Astrocyte of the cerebellum (primary cell): Measurements from ENCODE around the gene FOXP1.
"Not testable (repeated sequence)": the region's sequence is repeated elsewhere in the genome, so short reads cannot be mapped to it uniquely, and the experiment has no call there.

ENCODE experiments used
- DNase-seq: peaks from one replicate; pipeline ENCODE4 v3.0.0-alpha.2; 2011; ENCODE audit warnings: low read depth
- H3K4me3 ChIP-seq: 2 replicates; pipeline ENCODE4 v1.5.1; 2011; ENCODE audit warnings: mild to moderate bottlenecking, low read depth, low read length, moderate library complexity
- CTCF ChIP-seq: IDR thresholded peaks from 2 replicates; pipeline ENCODE4 v1.5.1; 2012; ENCODE audit warnings: low read length, low read depth, moderate library complexity, mild to moderate bottlenecking; ENCODE audit errors: missing control alignments
- in situ Hi-C: cut with HindIII; loops from 2 replicates; pipeline ENCODE4 v1.10.0; 2017; ENCODE audit warnings: low sequenced_read_pairs

Gene FOXP1

GRCh38 chr3:71438904-71439303 is 144.6 kb downstream of the FOXP1 start:
- in situ Hi-C loops: no loop called here
- TF ChIP-seq CTCF: no peak
- H3K4me3 ChIP-seq: no peak overlapping the region
- DNase-seq: no peak

GRCh38 chr3:71438071-71438685 is 145.3 kb downstream of the FOXP1 start:
- no peak for DNase-seq

GRCh38 chr3:71436337-71436736 is 147.2 kb downstream of the FOXP1 start:
- TF ChIP-seq CTCF: no peak
- DNase-seq: no peak
- no peak overlapping the region for H3K4me3 ChIP-seq
- in situ Hi-C loops: no loop called here

More at GRCh38 chr3:71438071-71438685, 145.3 kb downstream of the FOXP1 start:
- no peak for TF ChIP-seq CTCF
- no peak overlapping the region for H3K4me3 ChIP-seq
- in situ Hi-C loops: no loop called here

GRCh38 chr3:71435836-71436235 is 147.7 kb downstream of the FOXP1 start:
- DNase-seq, H3K4me3 ChIP-seq, in situ Hi-C loops: not testable (repeated sequence)

- H3K4me3 ChIP-seq: no peak overlapping the region
- no peak for DNase-seq
- in situ Hi-C loops: no loop called here
- no peak for TF ChIP-seq CTCF
Observed at GRCh38 chr3:71433631-71434030, 149.9 kb downstream of the FOXP1 start.

- TF ChIP-seq CTCF: no peak
- in situ Hi-C loops: no loop called here
- H3K4me3 ChIP-seq: no peak overlapping the region
- DNase-seq: no peak
Observed at GRCh38 chr3:71432044-71432975, 151.2 kb downstream of the FOXP1 start.

GRCh38 chr3:71430941-71431552 is 152.5 kb downstream of the FOXP1 start:
- no peak for DNase-seq
- no peak for TF ChIP-seq CTCF
- H3K4me3 ChIP-seq: no peak overlapping the region
- in situ Hi-C loops: no loop called here
